AG08396 (cell line): ENCODE results near the gene AUH.
"Not testable (repeated sequence)": the region's sequence is repeated elsewhere in the genome, so short reads cannot be mapped to it uniquely, and the experiment has no call there.

ENCODE experiments used
- DNase-seq: peaks from one replicate; pipeline ENCODE4 v3.0.0; 2012; ENCODE audit warnings: low spot score, mixed read lengths

Gene AUH, protein sequence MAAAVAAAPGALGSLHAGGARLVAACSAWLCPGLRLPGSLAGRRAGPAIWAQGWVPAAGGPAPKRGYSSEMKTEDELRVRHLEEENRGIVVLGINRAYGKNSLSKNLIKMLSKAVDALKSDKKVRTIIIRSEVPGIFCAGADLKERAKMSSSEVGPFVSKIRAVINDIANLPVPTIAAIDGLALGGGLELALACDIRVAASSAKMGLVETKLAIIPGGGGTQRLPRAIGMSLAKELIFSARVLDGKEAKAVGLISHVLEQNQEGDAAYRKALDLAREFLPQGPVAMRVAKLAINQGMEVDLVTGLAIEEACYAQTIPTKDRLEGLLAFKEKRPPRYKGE

DNA sequence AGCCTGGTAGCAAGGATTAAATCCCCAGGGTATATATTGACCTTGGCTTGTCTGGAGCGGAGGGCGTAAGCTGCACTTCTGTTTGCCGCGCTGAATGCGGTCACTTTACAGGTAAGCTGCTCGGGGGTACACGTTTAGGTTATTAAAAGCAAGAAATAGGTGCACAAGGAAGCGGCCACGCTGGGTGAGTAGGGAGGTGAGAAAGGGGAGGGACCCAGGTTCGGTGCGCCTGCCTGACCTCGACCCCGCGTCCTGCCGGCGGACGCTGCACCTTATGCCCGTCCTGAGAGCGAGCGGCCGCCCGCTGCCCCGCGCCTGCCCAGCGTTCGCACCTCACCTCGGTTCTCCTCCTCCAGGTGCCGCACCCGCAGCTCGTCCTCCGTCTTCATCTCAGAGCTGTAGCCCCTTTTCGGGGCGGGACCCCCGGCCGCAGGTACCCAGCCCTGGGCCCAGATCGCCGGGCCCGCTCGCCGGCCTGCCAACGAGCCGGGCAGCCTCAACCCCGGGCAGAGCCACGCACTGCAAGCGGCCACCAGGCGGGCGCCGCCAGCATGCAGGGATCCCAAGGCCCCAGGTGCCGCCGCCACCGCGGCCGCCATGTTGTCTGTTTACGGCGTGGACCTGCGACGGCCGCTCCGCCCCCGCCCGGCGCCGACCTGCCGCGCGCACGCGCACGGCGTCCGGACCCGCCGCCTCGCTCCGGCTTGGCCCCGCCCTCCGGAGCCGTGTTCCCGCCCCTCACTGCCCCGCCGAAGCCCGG lies at the start of gene AUH:
AUH (minus strand) TSS at position 628 of the 760 bp plus-strand sequence; CDS start at position 599, 29 bp downstream.
- DNase-seq = peak; percentile 98

DNA sequence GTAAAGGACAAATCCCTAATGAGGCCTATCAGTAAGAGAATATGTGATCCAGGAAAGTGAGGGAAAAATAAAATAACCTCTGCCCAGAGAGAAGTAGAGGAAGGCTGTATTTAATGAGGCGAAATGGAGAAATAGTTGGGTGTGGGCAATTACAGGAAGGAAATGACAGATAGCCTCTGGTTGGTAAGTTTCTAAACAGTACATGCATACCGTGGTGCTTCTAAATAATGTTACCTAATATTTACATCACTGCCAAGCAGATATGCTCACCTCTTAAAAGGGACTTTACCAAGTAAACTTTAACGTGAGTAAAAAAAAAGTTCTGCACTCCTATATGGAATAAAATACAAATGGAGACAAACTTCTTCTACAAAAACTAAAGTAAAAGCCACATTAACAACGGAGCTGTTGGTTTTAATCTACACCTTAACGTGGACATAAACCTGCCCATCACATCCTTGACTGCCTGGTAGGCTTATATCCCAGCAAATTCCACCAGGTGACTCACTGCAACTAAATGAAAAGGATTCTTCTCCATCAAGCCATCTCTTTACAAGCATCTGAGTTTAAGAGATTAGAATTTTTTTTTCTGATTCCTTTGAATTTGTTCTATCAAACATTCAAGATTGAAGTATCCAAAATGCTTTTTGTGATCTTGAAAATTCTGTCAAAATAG lies 49.5 kb upstream of the AUH start:
- DNase-seq = no peak

DNA sequence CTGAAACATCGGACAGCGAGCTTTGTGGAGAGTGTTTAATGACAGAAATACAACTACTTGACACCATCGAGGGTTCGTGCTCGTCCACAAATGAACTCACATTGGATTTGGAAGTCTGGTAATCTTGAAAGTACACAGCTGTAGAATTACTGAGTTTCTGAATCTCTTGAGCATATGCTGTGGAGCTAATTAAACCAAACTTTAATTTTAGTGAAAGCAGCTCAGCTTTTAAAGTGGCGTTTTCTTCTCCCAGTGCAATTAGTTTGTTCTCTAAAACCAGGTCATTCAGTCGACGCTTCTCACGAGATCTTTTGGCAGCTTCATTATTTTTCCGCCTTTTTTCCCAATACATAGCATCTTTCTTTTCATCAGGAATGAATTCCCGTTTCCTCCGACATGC lies 48.4 kb upstream of the AUH start:
- no peak for DNase-seq

DNA sequence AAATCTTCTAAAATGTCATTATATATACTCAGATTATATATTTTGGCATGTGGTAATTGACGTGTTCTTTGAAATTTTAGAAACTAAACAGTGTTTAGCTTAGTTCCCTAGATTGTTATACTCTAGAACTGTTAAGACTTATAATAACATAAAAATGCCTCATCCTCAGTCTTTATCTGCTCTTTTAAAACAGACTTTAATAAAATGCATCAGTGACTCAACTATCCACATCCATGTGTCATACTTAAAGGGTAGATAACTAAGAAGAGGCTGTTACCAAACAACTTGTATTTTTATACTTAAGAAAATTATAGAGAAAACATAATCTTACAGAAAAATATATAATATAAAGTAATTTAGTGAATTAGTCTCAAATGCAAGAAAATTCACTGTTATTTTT lies 46.8 kb upstream of the AUH start:
- DNase-seq = no peak

DNA sequence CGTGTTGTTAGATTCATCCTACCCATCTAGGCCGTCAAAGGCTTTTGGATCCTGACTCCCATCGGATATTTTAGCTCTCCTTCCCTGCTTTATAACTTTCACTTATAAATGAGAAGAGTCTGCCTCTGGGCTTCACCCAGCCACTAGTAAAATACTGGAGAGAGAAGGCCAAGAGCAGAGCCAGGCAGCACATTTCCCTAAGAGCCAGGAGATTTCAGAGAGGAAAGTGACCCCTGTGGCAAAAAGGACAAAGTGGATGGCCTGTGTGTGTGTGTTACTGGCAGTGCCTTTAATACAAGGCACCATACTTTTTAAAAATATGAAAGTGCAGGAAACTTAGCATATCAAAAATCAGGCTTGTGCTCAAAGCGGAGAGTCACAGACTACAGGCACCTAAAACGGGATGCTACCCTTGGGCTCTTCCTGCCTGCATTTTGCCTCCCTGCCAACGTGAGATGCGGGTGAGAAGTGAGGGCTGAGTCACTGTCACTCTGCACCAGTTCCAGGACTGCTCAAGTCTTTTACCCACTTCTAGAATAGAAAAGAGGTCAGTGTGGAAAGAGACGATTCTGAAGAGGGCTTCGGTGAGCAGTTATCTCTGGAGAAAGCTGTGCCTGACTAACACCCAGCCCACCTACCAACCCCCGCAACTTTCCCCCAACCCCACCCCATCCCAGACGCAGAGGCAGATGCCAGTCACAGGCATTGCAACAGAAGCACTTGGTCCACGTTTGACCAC lies 46.0 kb upstream of the AUH start:
- DNase-seq = no peak

DNA sequence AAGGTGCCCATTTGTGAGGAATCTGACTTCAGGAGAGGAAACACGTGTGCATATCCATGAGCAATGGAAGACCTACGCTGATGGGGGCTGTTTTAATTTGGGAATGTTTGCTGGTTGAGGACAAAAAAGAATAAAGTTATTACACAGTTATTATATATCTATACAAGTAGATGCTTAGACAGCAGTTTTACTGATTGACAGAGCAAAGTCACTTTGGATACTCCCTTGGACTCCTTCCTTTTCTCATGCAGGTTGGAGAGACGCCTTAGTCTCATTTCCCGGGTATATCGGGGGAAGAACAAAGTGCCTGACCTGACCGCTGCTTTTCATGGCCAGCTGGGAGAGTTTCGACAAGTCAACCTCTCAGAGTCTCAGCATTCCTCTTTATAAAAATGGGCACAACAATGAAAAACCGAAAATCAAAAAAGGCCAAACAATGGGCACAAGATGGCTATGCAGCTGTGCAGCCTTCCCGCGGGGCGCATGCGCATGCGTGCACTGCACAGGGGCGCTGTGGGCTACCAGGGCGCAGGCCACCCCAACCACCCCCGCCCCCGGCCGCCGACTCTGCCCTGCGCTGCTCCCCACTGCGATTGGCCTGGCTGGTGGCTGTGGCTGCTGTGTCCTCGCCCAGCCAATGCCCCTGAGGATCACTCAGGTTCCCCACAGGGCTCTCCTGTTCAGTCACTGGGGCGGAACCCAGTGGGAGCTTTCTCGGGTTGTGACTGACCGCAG lies 43.8 kb upstream of the AUH start:
- no peak for DNase-seq

DNA sequence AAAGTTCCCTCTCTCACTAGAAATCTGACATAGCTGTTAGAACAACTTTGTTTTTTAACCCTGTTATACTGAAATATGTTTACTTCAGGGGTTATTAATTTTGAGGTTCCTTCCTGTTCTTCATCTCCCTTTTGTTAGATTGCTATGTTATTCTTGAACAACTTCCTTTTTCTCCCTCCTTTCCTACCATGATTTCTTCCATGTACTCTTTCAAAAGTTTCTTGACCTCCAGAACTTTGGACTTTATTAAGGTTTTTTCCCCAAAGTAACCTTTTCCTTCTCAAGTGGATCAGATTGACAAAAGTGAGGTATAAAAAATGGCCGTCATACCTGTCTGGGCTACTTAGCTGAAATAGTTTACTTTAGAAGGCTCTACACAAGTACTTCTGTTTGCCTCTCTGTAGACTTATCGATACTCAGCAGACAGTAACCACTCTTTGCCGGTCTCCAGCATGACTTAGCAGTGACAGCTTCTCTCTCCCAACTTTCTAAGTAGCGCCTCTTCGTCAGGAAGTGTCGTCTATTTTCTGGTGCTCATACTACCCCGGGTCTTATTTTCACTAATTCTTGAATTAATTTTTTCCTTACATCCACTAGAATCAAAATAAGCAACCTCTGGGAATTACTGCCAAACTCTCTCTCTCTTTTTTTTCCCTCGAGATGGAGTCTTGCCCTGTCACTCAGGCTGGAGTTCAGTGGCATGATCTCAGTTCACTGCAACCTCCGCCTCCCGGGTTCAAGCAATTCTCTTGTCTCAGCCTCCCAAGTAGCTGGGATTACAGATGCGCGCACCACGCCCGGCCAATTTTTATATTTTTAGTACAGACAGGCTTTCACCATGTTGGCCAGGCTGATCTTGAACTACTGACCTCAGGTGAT lies 42.2 kb upstream of the AUH start:
- DNase-seq = no peak

DNA sequence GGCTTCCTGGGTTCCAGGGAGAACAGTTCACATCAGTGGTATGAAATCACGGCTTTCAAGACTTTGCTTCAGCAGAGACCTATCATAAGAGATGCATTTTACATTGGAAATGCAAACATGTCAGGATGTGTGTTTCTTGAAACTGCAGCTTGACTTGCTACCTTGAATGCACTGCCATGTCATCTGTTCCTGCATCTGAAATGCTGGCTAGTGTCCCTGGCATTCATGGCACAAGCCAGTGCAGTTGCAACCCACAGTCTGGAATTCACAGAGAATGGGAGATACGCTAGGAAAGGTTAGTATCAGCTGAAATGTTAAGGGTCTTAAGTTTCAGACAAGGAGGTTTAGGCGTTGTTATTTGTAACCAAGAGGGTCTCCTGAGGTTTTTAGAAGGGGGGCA lies 37.2 kb upstream of the AUH start:
- DNase-seq = no peak

DNA sequence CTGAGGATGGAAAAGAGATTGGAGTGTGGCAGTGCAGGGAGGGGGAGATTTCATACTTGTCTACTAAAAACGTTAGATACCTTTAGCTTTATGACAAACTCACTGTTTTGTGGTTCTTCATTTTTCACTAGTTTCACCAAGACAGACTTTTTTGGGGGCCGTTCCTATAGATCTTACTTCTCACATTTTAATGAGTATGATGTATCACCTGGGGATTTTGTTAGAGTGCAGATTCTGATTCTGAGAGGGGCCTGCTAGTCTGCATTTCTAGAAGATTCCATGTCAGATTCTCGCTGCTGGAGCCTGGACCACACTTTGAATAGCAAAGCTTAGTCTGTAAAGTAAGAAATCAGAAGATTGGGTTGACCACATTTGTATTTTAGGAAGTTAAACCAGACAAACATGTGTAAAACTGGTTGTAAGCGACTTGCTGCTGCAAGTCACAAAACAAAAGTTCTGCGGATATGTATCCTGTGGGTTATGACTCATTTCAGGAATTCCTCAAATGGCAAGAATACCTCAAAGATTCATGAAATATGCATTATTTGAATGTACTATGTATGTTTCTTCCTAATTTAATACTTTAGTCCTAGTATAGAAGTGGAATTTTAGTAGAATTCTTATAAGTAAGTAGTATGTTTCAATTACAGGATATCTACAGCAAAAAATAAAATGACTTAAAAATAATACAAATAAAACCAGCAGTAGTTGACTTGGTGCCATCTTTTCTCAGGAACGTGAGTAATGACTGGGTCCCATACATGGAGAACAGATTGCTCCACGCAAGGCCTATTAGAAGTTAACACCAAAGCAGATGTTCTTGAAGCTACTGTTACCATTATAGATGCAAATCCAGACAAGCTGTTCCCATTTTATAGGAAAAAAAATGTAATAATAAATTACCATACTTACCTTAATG lies 34.1 kb upstream of the AUH start:
- peak; percentile 68 for DNase-seq

DNA sequence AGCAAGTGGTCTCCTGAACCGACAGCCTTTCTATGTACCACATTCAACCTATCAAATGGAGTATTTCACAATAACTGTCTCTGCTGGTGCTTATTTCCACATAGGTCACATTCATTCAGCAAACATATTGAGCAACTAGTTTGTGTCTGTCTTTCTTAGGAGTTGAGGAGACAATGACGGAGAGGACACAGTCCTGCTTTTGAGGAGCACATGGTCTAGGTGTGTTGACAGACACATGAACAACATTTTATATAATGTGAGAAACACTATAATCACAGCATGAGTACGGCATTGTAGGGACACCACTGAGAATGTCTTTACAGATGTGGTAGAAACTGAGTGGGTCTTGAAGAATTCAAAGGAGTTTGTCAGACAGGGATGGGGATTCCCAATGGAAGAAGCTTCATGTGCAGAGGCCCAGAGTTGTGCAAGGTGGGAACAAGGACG lies 33.4 kb upstream of the AUH start:
- DNase-seq = peak; percentile 28

DNA sequence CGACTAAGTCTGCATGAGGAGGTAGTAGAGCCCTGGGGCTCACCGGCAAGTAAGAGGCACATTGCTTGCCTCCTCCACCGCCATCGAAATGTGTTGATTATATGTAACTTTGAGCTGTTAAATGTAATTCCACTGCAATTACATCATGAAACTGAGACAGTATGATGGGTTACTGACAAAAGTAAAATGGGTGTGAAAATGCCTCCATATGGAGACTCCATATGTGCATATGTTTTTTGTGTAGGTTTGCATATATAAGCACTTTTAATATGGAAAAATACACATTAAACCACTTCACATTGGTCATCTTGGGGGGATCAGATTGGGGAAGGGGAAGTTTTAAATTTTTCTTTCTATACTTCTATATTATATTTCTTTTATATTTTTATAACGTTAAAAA lies 32.1 kb upstream of the AUH start:
- DNase-seq = no peak

DNA sequence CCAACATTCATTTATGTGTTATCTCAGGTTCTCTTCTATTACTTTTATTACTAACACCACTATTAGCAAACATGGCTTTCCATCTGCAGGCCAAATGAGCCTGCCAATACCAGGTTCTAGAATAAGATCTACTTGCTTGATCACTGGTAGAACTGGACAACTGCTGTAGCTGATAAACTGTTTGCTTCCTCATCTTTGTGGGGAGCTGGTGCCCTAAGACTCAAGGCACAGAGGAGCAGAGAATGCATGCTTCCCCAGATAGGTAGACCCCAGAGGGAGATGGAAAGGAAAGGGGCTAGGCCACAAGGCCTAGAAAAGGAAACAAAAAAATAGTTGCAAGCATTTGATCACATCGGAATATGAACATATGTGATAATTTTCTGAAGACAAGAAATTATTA lies 30.7 kb upstream of the AUH start:
- DNase-seq = no peak

DNA sequence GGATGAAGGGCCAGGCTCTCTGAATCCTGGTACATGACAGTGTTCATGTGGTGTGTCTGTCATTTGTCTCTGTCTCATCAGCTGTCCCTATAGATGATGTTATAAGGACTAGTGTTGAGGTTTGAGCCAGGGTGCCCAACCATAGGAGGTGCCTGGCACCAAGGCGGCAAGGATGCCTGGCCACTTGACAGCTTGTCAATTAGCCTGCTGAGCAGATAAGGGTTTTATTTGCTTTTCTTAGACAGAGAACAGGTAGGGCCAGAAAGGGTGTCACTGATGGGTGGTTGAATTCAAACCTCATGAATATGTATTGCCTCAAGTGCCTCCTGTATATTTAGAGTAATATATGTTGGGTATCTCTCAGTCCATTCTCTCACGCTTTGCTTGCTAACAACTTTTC lies 30.1 kb upstream of the AUH start:
- DNase-seq = no peak

DNA sequence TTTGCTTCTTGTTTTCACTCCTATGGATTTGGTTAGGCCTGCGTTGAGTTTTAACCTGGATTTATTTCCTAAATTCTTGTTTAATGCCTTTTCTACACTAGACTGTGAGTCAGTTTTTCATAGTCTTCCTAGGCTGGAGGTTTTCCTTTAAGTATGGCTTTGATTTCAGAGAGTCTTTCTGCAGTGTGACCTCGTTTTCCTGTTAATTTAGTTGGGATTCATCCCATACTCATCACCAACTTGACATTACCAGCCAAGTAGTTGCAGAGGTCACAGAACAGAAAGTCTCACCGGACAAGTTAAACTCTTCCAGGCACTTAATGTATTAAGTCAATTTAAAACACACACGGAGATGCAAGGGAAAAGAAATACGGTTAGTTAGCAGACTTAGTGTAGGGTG lies 29.7 kb upstream of the AUH start:
- no peak for DNase-seq

DNA sequence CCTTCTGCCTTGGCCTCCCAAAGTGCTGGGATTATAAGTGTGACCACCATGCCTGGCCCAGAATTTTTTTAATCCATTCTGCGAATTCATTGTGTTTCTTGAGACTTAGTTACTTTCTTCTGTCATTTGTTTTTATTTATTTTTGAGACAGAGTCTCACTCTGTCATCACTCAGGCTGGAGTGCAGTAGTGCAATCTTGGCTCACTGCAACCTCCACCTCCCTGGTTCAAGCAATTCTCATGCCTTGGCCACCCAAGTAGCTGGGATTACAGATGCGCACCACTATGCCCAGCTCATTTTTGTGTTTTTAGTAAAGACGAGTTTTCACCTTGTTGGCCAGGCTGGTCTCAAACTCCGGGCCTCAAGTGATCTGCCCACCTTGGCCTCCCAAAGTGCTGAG lies 28.0 kb upstream of the AUH start:
- DNase-seq = not testable (repeated sequence)

DNA sequence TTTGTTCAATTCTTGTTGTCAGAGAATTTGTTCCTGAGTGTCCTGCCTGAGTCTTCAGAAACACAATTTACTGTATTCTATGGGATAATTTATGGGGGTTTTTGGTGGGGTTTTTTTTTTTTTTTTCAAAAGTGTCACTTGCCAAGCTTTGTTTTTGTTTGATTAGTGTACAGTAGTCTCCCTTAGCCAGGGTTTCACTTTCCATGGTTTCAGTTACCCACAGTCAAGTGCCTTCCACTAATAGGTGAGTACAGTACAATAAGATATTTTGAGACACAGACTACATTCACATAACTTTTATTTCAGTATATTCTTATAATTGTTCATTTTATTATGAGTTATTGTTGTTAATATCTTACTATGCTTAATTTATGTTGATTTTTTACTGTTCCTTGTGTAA lies 25.0 kb upstream of the AUH start:
- DNase-seq = no peak

DNA sequence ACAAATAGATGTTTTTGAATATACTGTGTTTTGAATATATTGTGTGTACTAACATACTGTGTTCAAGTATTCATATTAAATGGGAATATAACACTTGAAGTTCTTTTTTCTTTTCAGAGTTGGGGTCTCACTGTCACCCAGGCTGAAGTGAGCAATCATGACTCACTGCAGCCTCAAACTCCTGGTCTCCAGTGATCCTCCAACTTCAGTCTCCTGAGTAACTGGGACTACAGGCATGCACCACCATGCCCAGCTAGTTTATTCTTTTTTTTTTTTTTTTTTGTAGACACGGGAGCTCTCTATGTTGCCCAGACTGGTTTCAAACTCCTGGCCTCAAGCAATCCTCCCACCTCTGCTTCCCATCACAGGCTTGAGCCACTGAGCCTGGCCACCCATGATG lies 23.2 kb upstream of the AUH start:
- DNase-seq = no peak

DNA sequence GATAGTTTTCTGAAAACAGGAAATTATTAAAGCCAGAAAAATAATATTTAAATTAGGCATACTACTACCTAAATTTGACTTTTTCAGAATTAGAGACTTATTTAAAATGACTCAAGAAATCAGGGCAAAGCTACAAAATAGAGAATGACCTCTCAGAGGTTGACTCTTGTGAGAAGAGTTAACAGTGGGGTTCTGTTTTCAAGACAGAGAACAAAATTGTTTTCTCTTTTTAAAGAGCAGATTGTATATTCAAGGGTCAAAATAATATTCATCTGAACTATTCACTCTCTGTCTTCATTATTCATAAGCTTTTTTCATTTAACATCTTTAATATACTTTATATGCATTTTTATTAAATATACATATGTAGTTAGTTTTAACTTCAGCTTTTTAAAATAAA lies 21.9 kb upstream of the AUH start:
- no peak for DNase-seq

DNA sequence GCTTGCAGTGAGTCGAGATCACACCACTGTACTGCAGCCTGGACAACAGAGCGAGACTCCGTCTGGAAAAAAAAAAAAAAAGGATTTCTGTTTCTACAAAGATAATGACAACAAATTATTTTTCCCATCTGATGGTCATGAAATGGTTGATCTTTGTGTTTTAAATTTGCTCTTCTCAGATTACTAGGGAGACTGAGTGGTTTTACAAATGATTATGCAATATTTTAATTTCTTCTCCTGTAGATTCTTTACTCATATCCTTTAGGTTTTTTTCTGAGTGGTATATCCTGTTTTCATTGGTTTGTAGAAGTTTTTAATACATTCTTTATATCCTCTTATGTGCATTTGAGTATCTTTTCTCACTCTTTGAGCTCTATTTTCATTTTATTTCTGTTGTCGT lies 20.6 kb upstream of the AUH start:
- DNase-seq = no peak

DNA sequence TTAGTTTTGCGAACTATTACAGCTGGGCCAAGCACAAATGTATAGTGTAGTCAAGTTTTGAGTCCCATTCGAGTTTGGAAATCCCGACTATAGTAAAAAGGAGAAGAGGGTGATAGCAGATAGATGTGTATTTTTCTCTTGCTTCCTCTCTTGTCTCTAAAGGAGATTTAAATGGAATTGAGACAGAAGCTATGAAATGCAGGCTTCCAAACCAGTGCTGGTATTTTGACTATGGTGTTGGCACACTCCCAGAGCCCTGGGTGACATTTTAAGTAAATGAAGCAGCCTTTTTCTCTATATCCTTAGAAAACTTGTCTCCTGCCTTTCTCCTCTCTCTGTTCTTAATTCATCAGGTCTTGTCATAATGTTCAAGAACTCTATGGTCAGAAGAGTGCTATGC lies 17.7 kb upstream of the AUH start:
- no peak for DNase-seq
